GM19372 (cell line): ENCODE measurements around the gene SV2A.

Experiments used
- ATAC-seq: cut with Tn5 transposase; IDR thresholded peaks from one replicate; pipeline ENCODE4 v1.9.1; 2021; ENCODE audit warnings: mild to moderate bottlenecking, low read depth, moderate library complexity; ENCODE audit not compliant: unreplicated experiment

The SV2A gene

DNA sequence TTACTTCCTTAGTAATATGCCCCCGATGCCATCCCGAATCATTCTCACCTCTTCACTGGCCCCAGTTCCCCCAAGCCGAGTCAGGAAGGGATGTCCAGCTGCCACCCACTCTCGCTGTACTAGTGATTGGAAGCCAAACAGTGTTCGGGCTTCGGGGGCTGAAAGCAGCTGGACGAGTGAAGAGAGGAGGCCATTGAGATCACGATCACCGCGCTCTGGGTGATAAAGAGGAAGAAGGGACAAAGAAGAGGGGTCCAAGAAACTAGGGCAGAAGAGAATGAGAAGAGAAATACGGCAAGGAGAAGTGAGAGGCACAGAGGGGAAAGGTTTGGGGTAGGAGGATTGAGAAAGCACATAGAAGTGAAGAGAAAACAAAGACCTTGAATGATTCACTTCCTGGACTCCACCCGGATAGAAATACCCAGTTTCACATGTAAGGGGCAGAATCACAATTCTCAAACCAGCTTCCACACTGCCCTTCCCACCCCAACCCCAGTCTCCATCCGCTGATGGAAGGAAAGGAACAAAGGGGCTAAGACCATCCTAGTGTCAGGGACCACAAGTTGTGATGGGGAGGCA is 13.7 kb upstream of the SV2A start:
- ATAC-seq, result no peak

- no peak for ATAC-seq
Measured at GRCh38 chr1:149929856-149930255, 12.2 kb upstream of the SV2A start.

DNA sequence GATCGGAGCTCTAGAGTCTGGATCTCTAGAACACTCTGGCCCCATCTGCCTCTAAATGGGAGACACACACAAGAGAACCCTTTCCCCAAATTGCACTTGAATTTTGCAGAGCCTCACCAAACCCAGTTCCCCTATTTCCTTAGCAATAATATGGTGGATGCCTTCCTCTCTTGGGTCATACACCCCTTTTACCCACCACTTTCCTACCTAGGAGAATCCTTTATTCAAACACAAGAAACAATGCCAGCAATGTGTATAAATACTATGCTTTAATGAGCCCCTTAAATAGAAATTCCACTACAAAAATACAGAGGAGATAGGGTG is 10.7 kb upstream of the SV2A start:
- ATAC-seq, result no peak

DNA sequence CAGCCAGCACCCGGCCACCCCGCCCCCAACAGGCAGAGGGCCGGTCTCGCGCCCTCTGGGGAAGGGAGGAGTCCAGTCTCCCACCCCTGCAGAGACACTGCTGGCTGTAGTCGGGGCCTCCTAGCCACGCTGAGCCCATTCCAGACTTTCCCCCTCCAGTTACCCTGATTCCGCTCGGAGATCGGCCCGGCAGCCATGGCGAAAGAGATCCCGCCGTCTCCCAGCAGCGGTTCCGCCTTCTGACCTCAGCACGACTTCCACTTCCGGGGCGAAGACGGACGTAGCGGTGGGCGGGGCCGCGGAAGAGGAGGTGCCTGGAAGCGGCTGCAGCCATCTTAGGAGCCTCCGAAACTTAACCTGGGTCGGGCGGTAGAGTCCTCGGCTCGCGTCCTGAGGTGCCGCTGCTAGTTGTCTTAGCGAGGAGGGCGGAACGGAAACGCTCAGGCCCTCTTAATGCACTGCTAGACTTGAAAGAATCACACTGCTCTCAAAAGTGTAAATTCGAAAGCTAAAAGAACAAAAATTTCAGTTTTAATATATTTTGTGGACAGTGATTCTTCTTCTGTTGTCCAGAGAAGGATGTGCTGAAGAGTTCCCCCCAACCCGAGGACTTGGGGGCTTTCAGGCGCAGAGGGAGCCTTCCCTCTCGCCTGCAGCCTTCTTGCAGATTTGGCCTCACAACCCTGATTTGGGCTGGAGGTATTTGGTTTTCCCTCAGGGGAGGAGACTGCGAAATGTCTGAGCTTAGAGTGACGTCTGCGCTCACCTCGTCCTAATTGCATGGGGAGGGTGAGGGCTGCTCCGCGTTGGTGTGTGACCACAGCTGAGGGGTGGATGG is 10.1 kb upstream of the SV2A start, which contains the start of gene SF3B4:
SF3B4 (minus strand) TSS at position 241 of the 838 bp plus-strand sequence; CDS start at position 197, 44 bp downstream.
- ATAC-seq, result peak; percentile 96

DNA sequence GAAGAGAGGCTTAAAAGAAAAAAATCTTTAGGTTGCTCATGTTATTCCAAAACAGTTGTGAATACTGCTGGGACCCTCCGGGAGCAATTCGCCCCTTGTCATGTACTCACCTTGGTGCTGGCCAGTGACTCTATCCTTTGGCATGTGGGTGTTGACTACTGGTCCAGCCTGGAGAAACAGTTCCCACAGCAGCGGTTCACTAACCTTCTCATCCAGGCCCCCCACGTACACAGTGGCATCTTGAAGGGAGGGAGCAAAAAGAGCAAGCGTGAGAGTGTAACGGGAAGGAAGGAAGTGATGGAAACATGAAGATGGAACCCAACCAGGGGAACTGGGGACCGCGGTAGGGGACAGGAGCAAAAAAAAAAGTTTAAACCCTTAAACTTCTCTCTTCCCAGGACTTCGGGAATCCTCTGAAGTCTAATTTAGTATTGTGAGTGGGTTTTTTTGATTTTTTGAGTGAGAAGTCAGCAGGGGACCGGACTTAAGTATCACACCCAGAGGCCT is 9.5 kb upstream of the SV2A start:
- no peak for ATAC-seq

GRCh38 chr1:149926296-149926695 is 8.7 kb upstream of the SV2A start:
- no peak for ATAC-seq

GRCh38 chr1:149925751-149926150 is 8.1 kb upstream of the SV2A start:
- ATAC-seq, result no peak

- ATAC-seq, result no peak
Measured at GRCh38 chr1:149925345-149925744, 7.7 kb upstream of the SV2A start.

DNA sequence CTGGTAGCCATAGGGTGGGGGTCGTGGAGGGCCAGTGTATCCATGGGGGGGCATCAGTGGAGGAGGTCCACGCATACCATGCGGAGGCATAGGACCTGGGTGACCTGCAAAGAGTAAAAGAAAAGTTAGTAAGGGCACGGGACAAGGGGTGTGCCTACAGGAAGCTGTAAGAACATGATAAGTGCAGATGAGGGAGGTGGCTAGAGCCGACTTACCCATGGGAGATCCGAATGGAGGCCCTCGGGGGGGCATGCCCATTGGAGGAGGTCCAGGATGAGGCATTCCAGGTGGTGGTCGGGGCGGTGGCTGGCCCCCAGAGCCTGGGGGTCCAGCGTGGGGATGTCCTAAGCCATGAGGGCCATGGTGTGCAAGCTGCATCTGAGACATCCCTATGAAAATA is 6.0 kb upstream of the SV2A start:
- no peak for ATAC-seq

- no peak for ATAC-seq
Measured at GRCh38 chr1:149916898-149917252, 769 bp downstream of the SV2A start.

GRCh38 chr1:149916193-149916897 is 1.3 kb downstream of the SV2A start:
- no peak for ATAC-seq

- no peak for ATAC-seq
Measured at GRCh38 chr1:149915429-149916192, 2.0 kb downstream of the SV2A start.

GRCh38 chr1:149914545-149914944 is 3.1 kb downstream of the SV2A start:
- ATAC-seq, result no peak

GRCh38 chr1:149906570-149907075 is 11.0 kb downstream of the SV2A start:
- ATAC-seq, result no peak

DNA sequence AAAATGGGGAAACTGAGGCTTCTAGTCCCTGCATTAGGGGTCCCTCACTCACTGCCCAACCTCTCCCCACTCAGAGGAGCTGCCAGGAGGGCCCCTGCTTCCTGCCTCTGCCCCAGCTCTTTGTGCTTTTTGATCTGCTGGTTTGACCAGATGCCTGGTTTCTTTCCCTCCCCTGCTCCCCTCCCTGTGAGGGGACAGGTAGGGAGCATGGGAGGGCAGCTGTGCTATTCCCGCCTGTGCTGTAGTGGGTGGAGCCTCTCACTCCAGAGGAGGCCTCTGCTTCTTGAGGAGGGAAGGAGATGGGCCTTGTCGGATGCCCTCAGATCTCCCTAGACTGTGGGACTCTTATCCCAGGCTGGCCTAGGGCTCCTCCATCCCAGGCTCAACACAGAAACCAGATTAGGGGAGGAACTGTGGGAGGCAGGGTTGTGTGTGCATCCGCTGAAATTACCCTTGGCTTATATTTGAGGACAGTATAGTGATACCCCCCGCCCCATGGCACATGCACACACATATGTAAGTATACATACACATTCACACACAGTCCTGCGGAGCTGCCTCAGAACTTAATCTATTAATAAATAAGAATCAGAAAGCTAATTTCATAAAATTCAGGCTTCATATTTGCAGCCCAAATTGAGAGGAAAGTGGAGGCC is 13.7 kb downstream of the SV2A start:
- no peak for ATAC-seq

DNA sequence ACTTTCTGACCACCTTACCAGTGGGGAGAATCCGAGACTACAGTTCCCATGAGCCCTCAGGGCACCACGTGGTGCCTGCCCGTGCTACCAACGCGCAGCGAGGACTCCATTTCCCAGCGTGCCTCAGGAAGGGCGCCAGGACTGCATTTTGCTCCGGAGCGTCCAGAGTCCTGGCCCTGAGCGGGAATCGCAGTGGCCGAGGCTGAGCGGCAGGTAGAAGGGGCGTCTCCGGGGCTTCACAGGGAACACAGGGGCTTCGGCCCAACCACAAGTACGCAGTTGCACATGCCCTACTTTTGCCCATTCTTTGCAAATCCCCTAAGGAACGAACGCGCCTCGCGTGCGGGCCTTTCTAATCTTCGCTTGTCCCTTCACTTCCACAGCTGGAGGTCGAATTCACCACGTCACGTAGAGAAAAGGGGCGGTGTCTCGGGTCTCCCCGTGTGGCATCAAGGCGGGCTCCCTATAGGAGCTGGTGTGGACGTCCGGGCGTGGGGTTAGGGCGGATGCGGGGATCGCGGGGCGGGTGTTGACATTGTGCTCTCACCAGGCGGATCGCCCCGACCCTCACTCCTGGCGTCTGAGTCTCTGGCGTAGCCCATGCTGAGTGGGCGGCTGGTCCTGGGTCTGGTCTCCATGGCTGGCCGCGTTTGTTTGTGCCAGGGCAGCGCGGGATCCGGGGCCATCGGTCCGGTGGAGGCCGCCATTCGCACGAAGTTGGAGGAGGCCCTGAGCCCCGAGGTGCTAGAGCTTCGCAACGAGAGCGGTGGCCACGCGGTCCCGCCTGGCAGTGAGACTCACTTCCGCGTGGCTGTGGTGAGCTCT is 18.0 kb downstream of the SV2A start, which contains the start of gene BOLA1:
BOLA1 (plus strand) TSS at position 109 of the 825 bp plus-strand sequence; CDS start at position 601, 492 bp downstream.
- ATAC-seq, result peak; percentile 97

DNA sequence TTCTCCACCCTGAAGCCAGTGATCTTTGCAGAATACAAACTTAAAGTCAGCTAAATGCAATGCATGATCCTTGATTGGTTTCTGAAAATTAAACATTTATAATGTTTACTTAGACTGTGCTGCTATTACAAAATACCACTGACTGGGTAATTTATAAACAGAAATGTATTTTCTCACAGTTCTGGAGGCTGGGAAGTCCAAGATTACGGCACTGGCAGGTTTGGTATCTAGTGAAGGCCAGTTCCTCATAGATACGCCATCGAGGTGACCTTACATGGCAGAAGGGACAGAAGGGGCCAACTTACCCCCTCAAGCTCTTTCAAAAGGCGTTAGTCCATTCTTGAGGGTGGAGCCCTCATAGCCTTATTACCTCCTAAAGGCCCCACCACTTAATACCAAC is 21.1 kb downstream of the SV2A start:
- ATAC-seq, result no peak

DNA sequence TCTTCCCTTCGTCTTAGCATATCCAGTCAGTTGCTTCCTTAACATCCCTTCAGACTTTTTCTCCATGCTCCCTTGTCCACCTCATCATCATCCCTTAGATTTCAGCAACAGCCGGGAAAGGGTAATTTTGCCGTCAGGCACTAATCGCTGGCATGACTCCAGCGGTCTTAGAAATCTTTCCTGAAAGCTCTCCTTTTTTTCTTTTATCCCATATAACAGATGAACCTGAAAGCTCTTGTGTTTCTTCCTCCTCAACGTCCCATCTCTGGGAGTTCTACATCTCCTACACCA is 28.7 kb downstream of the SV2A start:
- ATAC-seq, result no peak

- peak; percentile 9 for ATAC-seq
Measured at GRCh38 chr1:149888247-149888998, 29.2 kb downstream of the SV2A start.
